GM21786 (cell line): ENCODE results near the gene TMEM205.

Experiments used
- ATAC-seq: cut with Tn5 transposase; IDR thresholded peaks from one replicate; pipeline ENCODE4 v1.9.1; 2021; ENCODE audit not compliant: unreplicated experiment

Gene TMEM205

DNA sequence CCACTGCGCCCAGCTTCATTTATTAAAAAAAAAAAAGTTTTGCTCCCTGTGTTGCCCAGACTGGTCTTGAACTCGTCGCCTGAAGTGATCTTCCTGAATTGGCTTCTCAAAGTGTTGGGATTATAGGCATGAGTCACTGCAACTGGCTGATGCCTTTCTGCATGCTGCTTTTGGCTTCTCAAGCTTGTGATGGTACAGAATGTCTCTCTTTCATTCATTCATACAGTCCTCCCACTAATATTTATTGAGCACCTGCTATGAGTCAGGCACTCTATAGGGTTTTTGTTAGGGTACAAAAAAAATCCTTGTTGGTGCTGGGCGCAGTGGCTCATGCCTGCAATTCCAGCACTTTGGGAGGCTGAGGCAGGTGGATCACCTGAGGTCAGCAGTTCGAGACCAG, 41.1 kb downstream of the TMEM205 start:
- no peak for ATAC-seq

- no peak for ATAC-seq
Observed at GRCh38 chr19:11300811-11301120, 45.3 kb downstream of the TMEM205 start.

DNA sequence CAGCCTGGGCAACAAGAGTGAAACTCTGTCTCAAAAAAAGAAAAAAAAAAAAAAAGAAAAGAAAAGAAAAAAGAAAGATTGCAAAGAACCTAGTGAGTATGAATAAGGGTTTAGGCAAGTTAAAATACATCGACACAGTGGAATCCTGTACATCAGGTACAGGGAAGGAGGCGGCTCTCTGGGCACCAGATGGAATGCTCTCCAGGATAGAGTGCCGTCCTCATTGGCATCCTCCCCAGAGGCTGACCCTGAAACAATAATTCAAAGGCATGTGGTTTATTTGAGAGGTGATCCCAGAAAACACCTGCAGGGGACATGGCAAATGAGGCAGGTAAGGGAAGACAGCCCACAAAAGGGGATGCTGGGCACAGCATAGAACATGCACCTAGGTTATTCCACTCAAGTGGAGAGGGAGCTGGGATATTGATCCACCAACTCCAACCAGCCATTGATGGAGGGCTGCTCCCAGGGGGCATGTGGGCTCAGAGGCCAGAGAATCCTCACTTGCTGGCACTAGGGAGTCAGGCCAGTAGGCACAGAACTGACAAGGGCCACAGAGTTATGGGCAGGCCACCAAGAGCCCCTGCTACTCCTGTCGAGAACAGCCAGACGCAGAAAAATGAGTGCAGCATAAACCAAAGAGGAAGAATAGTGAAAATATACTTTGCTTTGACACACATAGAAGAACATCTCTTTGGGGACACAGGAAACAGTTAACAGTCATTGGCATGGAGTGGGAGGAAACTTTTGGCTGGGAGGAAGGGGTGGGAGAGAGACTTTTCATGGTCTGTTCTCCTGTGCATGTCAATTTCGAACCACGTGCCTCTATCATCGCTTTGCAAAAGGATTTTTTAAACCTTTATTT, 45.9 kb downstream of the TMEM205 start:
- ATAC-seq: no peak

- ATAC-seq: no peak
Observed at GRCh38 chr19:11296264-11296663, 49.8 kb downstream of the TMEM205 start.

DNA sequence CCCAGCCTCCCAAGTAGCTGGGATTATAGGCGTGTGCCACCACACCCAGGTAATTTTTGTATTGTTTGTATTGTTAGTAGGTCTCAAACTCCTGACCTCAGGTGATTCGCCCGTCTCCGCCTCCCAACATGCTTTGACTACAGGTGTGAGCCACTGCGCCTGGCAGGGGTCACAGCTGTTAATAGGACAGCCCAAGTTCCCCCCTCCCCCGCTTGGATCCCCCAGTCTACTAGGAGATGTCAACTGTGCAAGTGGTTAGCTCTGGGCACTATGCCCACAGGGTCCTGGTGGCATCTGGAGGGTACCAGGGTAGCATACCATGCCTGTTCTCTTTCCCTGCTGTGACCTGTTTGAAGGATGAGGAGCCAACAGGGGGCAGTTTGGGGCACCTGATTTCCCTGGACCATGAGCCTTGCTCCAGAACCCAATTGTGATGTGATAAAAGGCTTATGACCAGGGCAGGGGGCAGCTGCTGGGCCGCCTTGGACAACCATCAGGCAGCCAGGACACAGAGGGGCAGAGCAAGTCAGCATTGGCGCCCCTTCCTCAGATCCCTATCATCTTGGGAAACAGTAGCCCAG, 50.3 kb downstream of the TMEM205 start, which contains the start of gene TSPAN16:
Gene TSPAN16, plus strand, starts transcription at position 496 of the 581 bp plus-strand sequence. CDS start 138 bp downstream, outside the sequence.
- no peak for ATAC-seq

DNA sequence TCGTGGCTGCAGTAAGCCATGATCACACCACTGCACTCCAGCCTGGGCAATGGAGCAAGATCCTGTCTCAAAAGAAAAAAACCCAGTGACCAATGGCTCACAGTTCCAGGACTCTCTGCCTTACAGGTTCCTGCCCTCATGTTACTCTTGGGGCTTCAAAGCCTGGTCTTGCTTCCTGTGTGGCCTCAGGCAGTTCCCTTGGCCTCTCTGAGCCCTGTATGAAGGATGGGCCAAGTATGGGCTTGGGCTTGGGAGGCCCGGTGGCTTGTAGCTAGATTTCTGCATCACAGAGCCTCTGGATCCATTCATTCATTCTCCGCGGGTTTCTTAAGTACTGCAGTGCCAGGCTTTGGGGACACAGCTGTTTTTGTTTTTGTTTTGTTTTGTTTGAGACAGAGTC, 50.9 kb downstream of the TMEM205 start:
- no peak for ATAC-seq

GRCh38 chr19:11293433-11294389, 52.4 kb downstream of the TMEM205 start:
- no peak for ATAC-seq
